ENCODE data around the gene IGSF21. TPM values are rescaled to one million over a fixed set of nuclear protein-coding genes. Genes with fewer than 3 reads are reported as not detected.

IGSF21 gene
- total and polyA plus RNA-seq, 4 experiments from 2014 or later, result not detected

GRCh38 chr1:18284805-18285537 lies 177.4 kb downstream of the IGSF21 start:
- ChIA-PET POLR2A (ENCODE audit: partially characterized antibody) (no interaction called here), CTCF (ENCODE audit: partially characterized antibody) (no interaction called here)
- no peaks in the 10 kb centered on the region for H3K4me1 Mint-ChIP-seq

GRCh38 chr1:18285538-18285924 lies 177.9 kb downstream of the IGSF21 start:
- POLR2A ChIA-PET (ENCODE audit: partially characterized antibody), result no interaction called here
- H3K27me3 ChIP-seq (ENCODE audit: insufficient read depth, low read length), result no peaks in the 10 kb centered on the region
- Mint-ChIP-seq H3K4me1 (no peaks in the 10 kb centered on the region), H3K27ac (no peak overlapping the region), H3K9me3 (peaks cover 0 to 2% (median 0%) of the 10 kb centered on the region in 8 donors), H3K27me3 (peaks cover 8 to 19% of the 10 kb centered on the region in 2 donors), H3K36me3 (no peaks in the 10 kb centered on the region), H3K4me3 (no peak overlapping the region)
- CTCF ChIA-PET (ENCODE audit: partially characterized antibody), result no interaction called here
- no peak for DNase-seq
- no peak overlapping the region for H3K27ac ChIP-seq (ENCODE audit: low read depth, low read length)
- no peaks in the 10 kb centered on the region for H3K4me1 ChIP-seq (ENCODE audit: insufficient read depth, low read length)
- intact Hi-C loops (cut with micrococcal nuclease), result no loop called here
- no peaks in the 10 kb centered on the region for H3K9me3 ChIP-seq (ENCODE audit: control insufficient read depth in 1 of 2, low read length in 2 of 2)
- H3K36me3 ChIP-seq (ENCODE audit: insufficient read depth, low read length), result no peaks in the 10 kb centered on the region
- H3K4me3 ChIP-seq (ENCODE audit: low read length in 2 of 2), result no peak overlapping the region

More at GRCh38 chr1:18284805-18285537, 177.4 kb downstream of the IGSF21 start:
- Mint-ChIP-seq H3K27ac (no peak overlapping the region), H3K27me3 (peaks cover 8 to 19% of the 10 kb centered on the region in 2 donors), H3K9me3 (peaks cover 0 to 2% (median 0%) of the 10 kb centered on the region in 8 donors), H3K36me3 (no peaks in the 10 kb centered on the region), H3K4me3 (no peak overlapping the region)
- no peak overlapping the region for H3K4me3 ChIP-seq (ENCODE audit: low read length in 2 of 2)
- no peaks in the 10 kb centered on the region for H3K9me3 ChIP-seq (ENCODE audit: control insufficient read depth in 1 of 2, low read length in 2 of 2)
- no peaks in the 10 kb centered on the region for H3K36me3 ChIP-seq (ENCODE audit: insufficient read depth, low read length)
- no peak overlapping the region for H3K27ac ChIP-seq (ENCODE audit: low read depth, low read length)
- H3K4me1 ChIP-seq (ENCODE audit: insufficient read depth, low read length), result no peaks in the 10 kb centered on the region
- no peaks in the 10 kb centered on the region for H3K27me3 ChIP-seq (ENCODE audit: insufficient read depth, low read length)
- no peak for DNase-seq
- intact Hi-C loops (cut with micrococcal nuclease), result no loop called here

- intact Hi-C loops (cut with micrococcal nuclease), result no loop called here
- H3K27ac ChIP-seq (ENCODE audit: low read depth, low read length), result no peak overlapping the region
- no peak overlapping the region for H3K27ac Mint-ChIP-seq
- H3K27me3 Mint-ChIP-seq, result peaks cover 7 to 17% of the 10 kb centered on the region in 2 donors
- no peaks in the 10 kb centered on the region for H3K36me3 Mint-ChIP-seq
- no peak for DNase-seq
- H3K9me3 Mint-ChIP-seq, result no peaks in the 10 kb centered on the region
- ChIA-PET POLR2A (ENCODE audit: partially characterized antibody) (no interaction called here), CTCF (ENCODE audit: partially characterized antibody) (no interaction called here)
- H3K4me3 Mint-ChIP-seq, result no peak overlapping the region
- no peaks in the 10 kb centered on the region for H3K4me1 Mint-ChIP-seq
- H3K4me1 ChIP-seq (ENCODE audit: insufficient read depth, low read length), result no peaks in the 10 kb centered on the region
- H3K9me3 ChIP-seq (ENCODE audit: control insufficient read depth in 1 of 2, low read length in 2 of 2), result no peaks in the 10 kb centered on the region
- H3K27me3 ChIP-seq (ENCODE audit: insufficient read depth, low read length), result no peaks in the 10 kb centered on the region
- H3K36me3 ChIP-seq (ENCODE audit: insufficient read depth, low read length), result no peaks in the 10 kb centered on the region
- no peak overlapping the region for H3K4me3 ChIP-seq (ENCODE audit: low read length in 2 of 2)
Measured at GRCh38 chr1:18288722-18289121, 181.1 kb downstream of the IGSF21 start.

GRCh38 chr1:18289597-18289996 lies 182.0 kb downstream of the IGSF21 start:
- Mint-ChIP-seq H3K27me3 (peaks cover 9 to 20% of the 10 kb centered on the region in 2 donors), H3K27ac (no peak overlapping the region), H3K4me3 (no peak overlapping the region), H3K9me3 (no peaks in the 10 kb centered on the region), H3K4me1 (no peaks in the 10 kb centered on the region), H3K36me3 (no peaks in the 10 kb centered on the region)
- no peak overlapping the region for H3K4me3 ChIP-seq (ENCODE audit: low read length in 2 of 2)
- intact Hi-C loops (cut with micrococcal nuclease), result no loop called here
- no peaks in the 10 kb centered on the region for H3K36me3 ChIP-seq (ENCODE audit: insufficient read depth, low read length)
- H3K27ac ChIP-seq (ENCODE audit: low read depth, low read length), result no peak overlapping the region
- H3K9me3 ChIP-seq (ENCODE audit: control insufficient read depth in 1 of 2, low read length in 2 of 2), result no peaks in the 10 kb centered on the region
- CTCF ChIA-PET (ENCODE audit: partially characterized antibody), result no interaction called here
- no peak for DNase-seq
- POLR2A ChIA-PET (ENCODE audit: partially characterized antibody), result no interaction called here
- H3K4me1 ChIP-seq (ENCODE audit: insufficient read depth, low read length), result no peaks in the 10 kb centered on the region
- no peaks in the 10 kb centered on the region for H3K27me3 ChIP-seq (ENCODE audit: insufficient read depth, low read length)

- H3K27me3 Mint-ChIP-seq, result peaks cover 12 to 15% of the 10 kb centered on the region in 2 donors
- no peaks in the 10 kb centered on the region for H3K4me1 Mint-ChIP-seq
- Histone ChIP-seq H3K27me3 (ENCODE audit: insufficient read depth, low read length) (no peaks in the 10 kb centered on the region), H3K36me3 (ENCODE audit: insufficient read depth, low read length) (no peaks in the 10 kb centered on the region), H3K4me3 (ENCODE audit: low read length in 2 of 2) (no peak overlapping the region), H3K27ac (ENCODE audit: low read depth, low read length) (no peak overlapping the region), H3K4me1 (ENCODE audit: insufficient read depth, low read length) (no peaks in the 10 kb centered on the region), H3K9me3 (ENCODE audit: control insufficient read depth in 1 of 2, low read length in 2 of 2) (no peaks in the 10 kb centered on the region)
- H3K36me3 Mint-ChIP-seq, result no peaks in the 10 kb centered on the region
- no peak overlapping the region for H3K27ac Mint-ChIP-seq
- no peak for DNase-seq
- intact Hi-C loops (cut with micrococcal nuclease), result no loop called here
- no peaks in the 10 kb centered on the region for H3K9me3 Mint-ChIP-seq
- CTCF ChIA-PET (ENCODE audit: partially characterized antibody), result interaction anchor here (1.3 kb wide), 1 partner anchor 10 kb away, joined by 3 read pairs; no protein-coding TSS in a partner anchor
- POLR2A ChIA-PET (ENCODE audit: partially characterized antibody), result interaction anchor here (0.6 kb wide), 1 partner anchor 29 kb away, joined by 3 read pairs; no protein-coding TSS in a partner anchor
- no peak overlapping the region for H3K4me3 Mint-ChIP-seq
Measured at GRCh38 chr1:18290740-18291412, 183.3 kb downstream of the IGSF21 start.

GRCh38 chr1:18292531-18292930 lies 184.9 kb downstream of the IGSF21 start:
- Mint-ChIP-seq H3K36me3 (no peaks in the 10 kb centered on the region), H3K27ac (no peak overlapping the region), H3K27me3 (peaks cover 21% of the 10 kb centered on the region in 2 donors), H3K4me1 (no peaks in the 10 kb centered on the region), H3K9me3 (no peaks in the 10 kb centered on the region), H3K4me3 (no peak overlapping the region)
- intact Hi-C loops (cut with micrococcal nuclease), result no loop called here
- CTCF ChIA-PET (ENCODE audit: partially characterized antibody), result no interaction called here
- H3K4me1 ChIP-seq (ENCODE audit: insufficient read depth, low read length), result no peaks in the 10 kb centered on the region
- H3K4me3 ChIP-seq (ENCODE audit: low read length in 2 of 2), result no peak overlapping the region
- H3K36me3 ChIP-seq (ENCODE audit: insufficient read depth, low read length), result no peaks in the 10 kb centered on the region
- no peak for DNase-seq
- H3K27me3 ChIP-seq (ENCODE audit: insufficient read depth, low read length), result no peaks in the 10 kb centered on the region
- POLR2A ChIA-PET (ENCODE audit: partially characterized antibody), result no interaction called here
- H3K9me3 ChIP-seq (ENCODE audit: control insufficient read depth in 1 of 2, low read length in 2 of 2), result no peaks in the 10 kb centered on the region
- H3K27ac ChIP-seq (ENCODE audit: low read depth, low read length), result no peak overlapping the region

- Mint-ChIP-seq H3K4me3 (no peak overlapping the region), H3K4me1 (no peaks in the 10 kb centered on the region), H3K36me3 (no peaks in the 10 kb centered on the region), H3K27me3 (peaks cover 21 to 22% of the 10 kb centered on the region in 2 donors), H3K27ac (no peak overlapping the region), H3K9me3 (peaks cover 0 to 2% (median 0%) of the 10 kb centered on the region in 8 donors)
- ChIA-PET POLR2A (ENCODE audit: partially characterized antibody) (no interaction called here), CTCF (ENCODE audit: partially characterized antibody) (no interaction called here)
- Histone ChIP-seq H3K4me3 (ENCODE audit: low read length in 2 of 2) (no peak overlapping the region), H3K27ac (ENCODE audit: low read depth, low read length) (no peak overlapping the region), H3K36me3 (ENCODE audit: insufficient read depth, low read length) (no peaks in the 10 kb centered on the region), H3K9me3 (ENCODE audit: control insufficient read depth in 1 of 2, low read length in 2 of 2) (no peaks in the 10 kb centered on the region), H3K27me3 (ENCODE audit: insufficient read depth, low read length) (no peaks in the 10 kb centered on the region), H3K4me1 (ENCODE audit: insufficient read depth, low read length) (no peaks in the 10 kb centered on the region)
- no peak for DNase-seq
- intact Hi-C loops (cut with micrococcal nuclease), result no loop called here
Measured at GRCh38 chr1:18293291-18293690, 185.7 kb downstream of the IGSF21 start.

Measured in CD4-positive, alpha-beta memory T cell (primary cell).